H1 (cell line): Measurements from ENCODE around the gene GABRR2. TPM values are rescaled to one million over a fixed set of nuclear protein-coding genes. Genes with fewer than 3 reads are reported as not detected.

Experiments used
- JUN ChIP-seq: IDR thresholded peaks from 2 replicates; pipeline ENCODE4 v1.6.1; 2011; ENCODE audit warnings: low read depth, mild to moderate bottlenecking, improper control_type of control experiment, low read length
- JUND ChIP-seq: IDR thresholded peaks from 2 replicates; pipeline ENCODE4 v1.6.1; 2011; ENCODE audit warnings: mild to moderate bottlenecking, improper control_type of control experiment, low read length
- SIRT6 ChIP-seq: IDR thresholded peaks from one replicate; pipeline ENCODE4 v1.7.1; 2012; ENCODE audit warnings: low read length, inconsistent platforms
- SP4 ChIP-seq: IDR thresholded peaks from 2 replicates; pipeline ENCODE4 v1.6.1; 2012; ENCODE audit warnings: low read length, inconsistent platforms
- ZNF274 ChIP-seq: IDR thresholded peaks from 2 replicates; pipeline ENCODE4 v1.7.0; 2012; ENCODE audit warnings: low read length, borderline replicate concordance; ENCODE audit errors: extremely low read depth
- polyA plus RNA-seq, 7 experiments: library from polyadenylated mRNA; depleted of rRNA in 3 of 7; stranded (reverse) in 5 of 7; unstranded in 2 of 7; fragments of >200 nt in 5 of 7; fragments of 200-250 nt in 2 of 7; gene quantifications; 1 replicate in 5 of 7; 2 replicates in 1 of 7; 4 replicates in 1 of 7; pipeline versions ENCODE4 v1.2.1 to v1.2.3, GENCODE V29; 2011 to 2013; ENCODE audit warnings: missing spikeins in 2 of 7, mixed read lengths in 2 of 7
- total RNA-seq: library from RNA; stranded (reverse); fragmentation: NEBNext Ultra II Directional; extraction: Animal tissue kit (Norgen Biotek cat#: 25700); gene quantifications from 2 replicates; pipeline ENCODE4 v1.2.1, GENCODE V29; 2021
- TF ChIP-seq, protein P1 (sequence below): IDR thresholded peaks from 2 replicates; pipeline ENCODE4 v1.6.1; 2011; ENCODE audit warnings: low read depth, mild to moderate bottlenecking, low read length; ENCODE audit not compliant: insufficient read depth

Gene GABRR2
- total and polyA plus RNA-seq, 2 of the 8 experiments (the other 6 are each of a cell fraction or from before 2014, with no cell fraction given): not detected

DNA sequence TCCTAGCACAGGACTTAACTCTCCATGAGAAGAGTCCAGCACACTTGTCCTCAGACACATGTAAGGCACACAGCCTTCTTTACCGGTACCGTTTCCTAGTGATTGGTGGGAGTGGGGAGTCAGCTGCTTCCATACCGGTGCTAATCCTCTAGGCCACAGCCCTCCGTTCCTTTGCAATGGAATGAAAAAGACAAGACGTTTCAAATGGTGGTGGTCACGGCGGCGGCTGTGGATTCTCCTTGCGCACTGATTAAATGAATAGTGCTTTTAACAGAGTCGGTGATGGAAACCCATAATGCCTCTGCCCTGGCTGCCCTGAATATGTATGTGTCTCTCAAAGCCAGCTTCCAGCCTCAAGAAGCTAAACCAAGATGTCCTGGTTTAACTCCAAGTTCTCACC, 63.1 kb downstream of the GABRR2 start (continued):
- TF ChIP-seq, protein P1, sequence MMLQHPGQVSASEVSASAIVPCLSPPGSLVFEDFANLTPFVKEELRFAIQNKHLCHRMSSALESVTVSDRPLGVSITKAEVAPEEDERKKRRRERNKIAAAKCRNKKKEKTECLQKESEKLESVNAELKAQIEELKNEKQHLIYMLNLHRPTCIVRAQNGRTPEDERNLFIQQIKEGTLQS: no peak
- TF ChIP-seq ZNF274: no peak
- no peak for TF ChIP-seq JUND
- no peak for TF ChIP-seq JUN
- no peak for TF ChIP-seq SIRT6
- no peak for TF ChIP-seq SP4
